HG02571 (cell line): ENCODE measurements around the gene GCN1.

Experiments used
- ATAC-seq: cut with Tn5 transposase; IDR thresholded peaks from one replicate; pipeline ENCODE4 v1.9.1; 2021; ENCODE audit warnings: mild to moderate bottlenecking, moderate library complexity; ENCODE audit not compliant: unreplicated experiment

The GCN1 gene

GRCh38 chr12:120077260-120077659 lies 117.3 kb downstream of the GCN1 start:
- ATAC-seq: no peak
